H9 (cell line): ENCODE data around the gene KAZN. TPM values are rescaled to one million over a fixed set of nuclear protein-coding genes. Genes with fewer than 3 reads are reported as not detected.
A peak's percentile ranks its signal among the peaks of the same experiment; 100 is the strongest.

ENCODE experiments used
- DNase-seq: peaks from one replicate; pipeline ENCODE4 v3.0.0-alpha.2; 2017
- H2AFZ ChIP-seq: one replicate; pipeline ENCODE4 v1.6.1; 2013; ENCODE audit warnings: mild to moderate bottlenecking, low read length, control low read depth, moderate library complexity
- H2AK5ac ChIP-seq: 2 replicates; pipeline ENCODE4 v1.6.1; 2013; ENCODE audit warnings: low read length, control low read depth, mixed read lengths; ENCODE audit not compliant: insufficient read length
- H2BK120ac ChIP-seq: one replicate; pipeline ENCODE4 v1.6.1; 2013; ENCODE audit warnings: low read depth, mild to moderate bottlenecking, low read length, control low read depth, inconsistent platforms; ENCODE audit not compliant: poor library complexity, severe bottlenecking
- H2BK12ac ChIP-seq: 2 replicates; pipeline ENCODE4 v1.6.1; 2013; ENCODE audit warnings: low read length, control low read depth, mixed read lengths, low read depth; ENCODE audit not compliant: insufficient read length
- H2BK15ac ChIP-seq: 2 replicates; pipeline ENCODE4 v1.6.1; 2013; ENCODE audit warnings: low read depth, low read length, control low read depth
- H2BK20ac ChIP-seq: one replicate; pipeline ENCODE4 v1.6.1; 2013; ENCODE audit warnings: low read depth, mild to moderate bottlenecking, low read length, control low read depth, inconsistent platforms; ENCODE audit not compliant: poor library complexity, severe bottlenecking
- H2BK5ac ChIP-seq: 2 replicates; pipeline ENCODE4 v1.6.1; 2013; ENCODE audit warnings: low read length, control low read depth, mixed read lengths; ENCODE audit not compliant: insufficient read length
- H3K14ac ChIP-seq: 2 replicates; pipeline ENCODE4 v1.6.1; 2013; ENCODE audit warnings: low read length, control low read depth; ENCODE audit not compliant: insufficient read depth
- H3K18ac ChIP-seq: 2 replicates; pipeline ENCODE4 v1.6.1; 2013; ENCODE audit warnings: low read depth, mild to moderate bottlenecking, mixed read lengths, low read length, control low read depth; ENCODE audit not compliant: insufficient read length
- H3K23ac ChIP-seq: 2 replicates; pipeline ENCODE4 v1.6.1; 2013; ENCODE audit warnings: low read length, control low read depth, mixed read lengths, low read depth; ENCODE audit not compliant: insufficient read length
- H3K23me2 ChIP-seq: 2 replicates; pipeline ENCODE4 v1.6.1; 2013; ENCODE audit warnings: low read depth, mild to moderate bottlenecking, mixed read lengths, low read length, control low read depth; ENCODE audit not compliant: insufficient read length, poor library complexity, severe bottlenecking
- H3K27ac ChIP-seq: 2 replicates; pipeline ENCODE4 v1.5.1; 2013; ENCODE audit warnings: low read length, control low read depth, mixed read lengths, low read depth; ENCODE audit not compliant: insufficient read length
- H3K27me3 ChIP-seq: 2 replicates; pipeline ENCODE4 v1.6.1; 2013; ENCODE audit warnings: low read length, control low read depth, inconsistent platforms; ENCODE audit not compliant: insufficient read depth
- H3K4ac ChIP-seq: 2 replicates; pipeline ENCODE4 v1.6.1; 2013; ENCODE audit warnings: low read depth, mild to moderate bottlenecking, control low read depth, inconsistent platforms, low read length, moderate library complexity
- H3K4me1 ChIP-seq: 2 replicates; pipeline ENCODE4 v1.6.1; 2013; ENCODE audit warnings: low read length, control low read depth, inconsistent platforms; ENCODE audit not compliant: insufficient read depth
- H3K4me2 ChIP-seq: 2 replicates; pipeline ENCODE4 v1.6.1; 2013; ENCODE audit warnings: low read length, control low read depth, mixed read lengths; ENCODE audit not compliant: insufficient read length, insufficient read depth
- H3K56ac ChIP-seq: 2 replicates; pipeline ENCODE4 v1.6.1; 2013; ENCODE audit warnings: low read depth, mild to moderate bottlenecking, mixed read lengths, low read length, control low read depth; ENCODE audit not compliant: insufficient read length
- H3K79me1 ChIP-seq: 2 replicates; pipeline ENCODE4 v1.6.1; 2013; ENCODE audit warnings: low read depth, mild to moderate bottlenecking, moderate library complexity, low read length, control low read depth, inconsistent platforms; ENCODE audit not compliant: insufficient read depth, poor library complexity, severe bottlenecking
- H3K79me2 ChIP-seq: 2 replicates; pipeline ENCODE4 v1.6.1; 2013; ENCODE audit warnings: low read length, control low read depth, inconsistent platforms; ENCODE audit not compliant: insufficient read depth
- H3K9ac ChIP-seq: 2 replicates; pipeline ENCODE4 v1.6.1; 2013; ENCODE audit warnings: low read length, control low read depth, mixed read lengths; ENCODE audit not compliant: insufficient read length; ENCODE audit errors: extremely low read depth
- H3K9me3 ChIP-seq: one replicate; pipeline ENCODE4 v1.6.1; 2013; ENCODE audit warnings: low read depth, low read length, inconsistent platforms; ENCODE audit not compliant: control insufficient read depth
- H3T11ph ChIP-seq: one replicate; pipeline ENCODE4 v1.6.1; 2013; ENCODE audit warnings: mild to moderate bottlenecking, low read length, control low read depth, inconsistent platforms
- H4K20me1 ChIP-seq: one replicate; pipeline ENCODE4 v1.6.1; 2013; ENCODE audit not compliant: control insufficient read depth, insufficient read length, insufficient read depth
- H4K5ac ChIP-seq: 2 replicates; pipeline ENCODE4 v1.6.1; 2013; ENCODE audit warnings: low read depth, mild to moderate bottlenecking, mixed read lengths, low read length, control low read depth; ENCODE audit not compliant: insufficient read length
- H4K8ac ChIP-seq: replicated peaks from 2 replicates; pipeline ENCODE4 v1.6.1; 2013; ENCODE audit warnings: low read length, control low read depth, mixed read lengths, low read depth; ENCODE audit not compliant: insufficient read length
- H4K91ac ChIP-seq: 2 replicates; pipeline ENCODE4 v1.6.1; 2013; ENCODE audit warnings: low read depth, mild to moderate bottlenecking, moderate library complexity, mixed read lengths, low read length, control low read depth; ENCODE audit not compliant: insufficient read length
- H3K27ac Mint-ChIP-seq, 3 experiments: 2 replicates in 2 of 3; 3 replicates in 1 of 3; pipeline ENCODE4 v1.8.0; 2020 to 2021; ENCODE audit warnings: mixed read lengths in 3 of 3, mild to moderate bottlenecking in 1 of 3, moderate library complexity in 1 of 3
- H3K27me3 Mint-ChIP-seq: 2 replicates; pipeline ENCODE4 v1.8.0; 2021; ENCODE audit warnings: low read depth, mild to moderate bottlenecking, moderate library complexity, mixed read lengths
- H3K36me3 Mint-ChIP-seq, 3 experiments: 2 replicates in 2 of 3; 3 replicates in 1 of 3; pipeline ENCODE4 v1.8.0; 2020 to 2021; ENCODE audit warnings: low read depth in 3 of 3, mixed read lengths in 3 of 3; ENCODE audit not compliant: insufficient read depth in 1 of 3
- H3K4me1 Mint-ChIP-seq, 2 experiments: 2 replicates each; pipeline ENCODE4 v1.8.0; 2020; ENCODE audit warnings: mixed read lengths in 2 of 2
- H3K4me3 Mint-ChIP-seq, 2 experiments: 2 replicates in 1 of 2; 3 replicates in 1 of 2; pipeline ENCODE4 v1.8.0; 2020 to 2021; ENCODE audit warnings: mild to moderate bottlenecking in 2 of 2, mixed read lengths in 2 of 2, moderate library complexity in 1 of 2
- H3K9me3 Mint-ChIP-seq, 2 experiments: 2 replicates in 1 of 2; 3 replicates in 1 of 2; pipeline ENCODE4 v1.8.0; 2020; ENCODE audit warnings: mild to moderate bottlenecking in 2 of 2, mixed read lengths in 2 of 2, moderate library complexity in 1 of 2
- CTCF ChIP-seq: fragments of 200-600 bp; sonication (generic); conservative IDR thresholded peaks from 3 replicates; pipeline ENCODE4 v1.8.0; 2021; ENCODE audit warnings: antibody characterized with exemption, mild to moderate bottlenecking
- WGBS: extraction: QIAGEN DNeasy Blood & Tissue Kit; methylation state at CpG from one replicate; pipeline ENCODE4 v1.1.7; 2013; ENCODE audit warnings: missing lambda C conversion rate, low lambda C conversion rate, mixed read lengths; ENCODE audit not compliant: insufficient read length; ENCODE audit errors: extremely low coverage; 5-methylcytosine and 5-hydroxymethylcytosine counted together
- total RNA-seq: library from RNA; stranded (reverse); gene quantifications from 2 replicates; pipeline ENCODE4 v1.2.1, GENCODE V29; 2021

KAZN gene
- total RNA-seq, 1 experiment from 2014 or later: 7.6 TPM

DNA sequence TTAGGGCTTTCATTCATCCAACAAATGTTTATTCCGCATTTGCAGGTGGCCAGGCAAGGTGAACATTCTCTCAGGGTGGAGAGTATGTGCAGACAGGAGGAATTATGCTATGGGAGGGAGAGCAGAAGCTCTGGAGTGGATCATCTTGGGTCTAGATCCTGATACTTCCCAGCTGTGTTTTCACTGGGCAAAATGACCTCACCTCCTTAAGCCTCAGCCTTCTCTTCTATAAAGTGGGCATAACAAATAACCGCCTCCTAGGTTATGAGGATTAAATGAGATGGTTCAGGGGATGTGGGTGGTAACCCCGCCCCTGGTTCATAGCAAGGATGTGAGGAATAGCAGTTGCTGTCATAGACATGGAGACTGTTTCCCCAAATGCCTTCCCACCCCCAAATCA is 553.4 kb downstream of the KAZN start:
- Histone ChIP-seq H2BK120ac (no peak overlapping the region), H3K23ac (no peak overlapping the region), H2AFZ (no peak overlapping the region), H3K27ac (no peak overlapping the region), H3K56ac (no peak overlapping the region), H2BK12ac (no peak overlapping the region), H2AK5ac (no peak overlapping the region), H4K20me1 (no peaks in the 10 kb centered on the region), H3T11ph (no peak overlapping the region), H3K79me1 (no peaks in the 10 kb centered on the region), H4K8ac (no peak overlapping the region), H3K79me2 (no peaks in the 10 kb centered on the region), H4K91ac (no peak overlapping the region), H3K4me1 (no peaks in the 10 kb centered on the region), H4K5ac (no peak overlapping the region), H3K14ac (no peak overlapping the region), H2BK15ac (no peak overlapping the region), H3K23me2 (peaks cover 21% of the 10 kb centered on the region), H3K9me3 (no peaks in the 10 kb centered on the region), H3K4ac (no peak overlapping the region), H2BK5ac (no peak overlapping the region), H3K4me2 (peak overlapping the region; percentile 74), H3K27me3 (no peaks in the 10 kb centered on the region; the same call in 1 of the 2 replicates), H3K18ac (no peak overlapping the region), H2BK20ac (no peak overlapping the region), H3K9ac (no peak overlapping the region)
- H3K27me3 Mint-ChIP-seq: peaks cover 58% of the 10 kb centered on the region
- TF ChIP-seq CTCF: no peak
- peaks cover 0 to 5% of the 10 kb centered on the region in 2 experiments; a peak in 2 of 5 replicates for H3K9me3 Mint-ChIP-seq
- H3K27ac Mint-ChIP-seq: no peak overlapping the region
- no peak for DNase-seq
- peak overlapping the region; percentile 81 to 95; a peak in 4 of 5 replicates for H3K4me3 Mint-ChIP-seq
- peaks cover 27 to 31% of the 10 kb centered on the region in 2 experiments for H3K4me1 Mint-ChIP-seq
- WGBS: no CpG with 5 or more reads among the region's 3 CpGs
- H3K36me3 Mint-ChIP-seq: peaks cover 0 to 4% (median 3%) of the 10 kb centered on the region in 3 experiments; a peak in 2 of 7 replicates
